Right cardiac atrium (tissue), 5 donors: ENCODE measurements around the gene NPAS3. TPM values are rescaled to one million over a fixed set of nuclear protein-coding genes. Genes with fewer than 3 reads are reported as not detected.
"Not testable (repeated sequence)": the region's sequence is repeated elsewhere in the genome, so short reads cannot be mapped to it uniquely, and the experiment has no call there.

Experiments
- ATAC-seq, 2 donors: fragments of 200-7000 bp; cut with Tn5 transposase; one replicate each; pipeline versions ENCODE4 v1.8.0 to v1.9.1; 2020; ENCODE audit warnings: moderate library complexity in 2 of 2, mild to moderate bottlenecking in 1 of 2
- DNase-seq, 3 donors: peaks; one replicate each; pipeline ENCODE4 v3.0.0-alpha.2; 2020
- H3K27ac ChIP-seq: one replicate; pipeline ENCODE4 v1.5.1; 2013; ENCODE audit warnings: mild to moderate bottlenecking, low read length, control low read depth, moderate library complexity
- H3K27me3 ChIP-seq: one replicate; pipeline ENCODE4 v1.6.1; 2013; ENCODE audit not compliant: control insufficient read depth, insufficient read depth
- H3K4me1 ChIP-seq: one replicate; pipeline ENCODE4 v1.6.1; 2013; ENCODE audit warnings: low read length; ENCODE audit not compliant: control insufficient read depth, insufficient read depth
- H3K4me3 ChIP-seq: one replicate; pipeline ENCODE4 v1.5.1; 2013; ENCODE audit warnings: low read length, control low read depth
- H3K9me3 ChIP-seq: one replicate; pipeline ENCODE4 v1.6.1; 2013; ENCODE audit warnings: low read length; ENCODE audit not compliant: control insufficient read depth
- WGBS: extraction: QIAGEN DNeasy Blood & Tissue Kit; methylation state at CpG from one replicate; pipeline ENCODE4 v1.1.7; 2013; 5-methylcytosine and 5-hydroxymethylcytosine counted together
- intact Hi-C, 4 donors: fragments of 100-400 bp; cut with DNase I; formaldehyde crosslinking; loops; one replicate each; pipeline versions ENCODE4 v1.11.0 to v1.14.0; 2022 to 2023
- polyA plus RNA-seq: library from polyadenylated mRNA; stranded (reverse); fragments of 200-250 nt; gene quantifications from one replicate; pipeline ENCODE4 v1.2.3, GENCODE V29; 2013
- total RNA-seq, 4 donors: library from RNA; stranded (reverse); fragmentation: NEBNext Ultra II Directional; extraction: Animal tissue kit (Norgen Biotek cat#: 25700); gene quantifications; one replicate each; pipeline ENCODE4 v1.2.1, GENCODE V29; 2021
- donor health status: healthy with polysubstance abuse.
- donor health status: DM: no; HTN: yes; CAD: no.
- donor health status: DM: no; HTN: no; CAD: no.
- donor health status: DM: no; HTN: yes; CAD: no; lungs with severe emphysema.
- donor health status: DM: yes; HTN: yes; CAD: no.

Gene NPAS3
- total and polyA plus RNA-seq, 5 donors, result 0.48 to 5.7 (median 4.0) TPM

DNA sequence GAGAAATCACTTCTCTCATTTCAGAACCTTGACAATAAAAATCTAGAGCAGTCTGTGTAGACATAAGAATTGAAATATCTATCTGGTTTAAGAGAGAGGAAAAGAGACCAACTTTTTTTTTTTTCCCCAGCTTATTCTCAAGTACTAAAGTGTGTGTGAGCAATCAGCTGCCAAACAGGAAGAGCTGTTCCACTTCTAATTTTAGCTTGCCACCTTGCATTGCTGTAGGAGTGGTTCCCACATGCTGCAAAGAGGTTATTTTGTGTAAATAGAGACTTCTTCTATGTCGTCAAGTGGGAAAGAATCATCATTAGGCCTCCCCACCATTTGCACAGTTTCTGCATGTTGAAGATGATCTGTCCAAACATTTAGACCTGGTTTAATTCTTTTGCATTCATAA is 142.6 kb downstream of the NPAS3 start:
- ATAC-seq, result peak; percentile 44 to 45
- intact Hi-C loops, result no loop called here

DNA sequence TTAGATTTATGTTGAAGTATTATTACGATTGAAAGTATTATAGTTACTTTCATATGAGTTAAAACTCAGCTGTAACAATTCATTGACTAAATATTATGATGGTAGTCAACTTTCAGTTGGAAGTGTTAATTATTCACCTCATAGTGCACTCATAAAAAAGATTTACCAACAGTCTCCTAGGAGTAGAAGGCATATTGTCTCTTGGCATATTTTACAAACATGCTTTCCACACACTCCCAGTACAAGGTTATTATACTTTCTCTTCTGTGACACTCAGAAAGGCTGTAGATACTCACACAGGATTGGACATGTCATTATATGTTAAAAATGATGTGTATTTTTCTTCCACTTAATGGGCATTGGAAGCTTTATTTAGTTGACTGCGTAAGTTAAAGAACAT is 147.1 kb downstream of the NPAS3 start:
- ATAC-seq (no peak), DNase-seq (no peak)
- peaks cover 3% of the 10 kb centered on the region for H3K4me1 ChIP-seq
- H3K9me3 ChIP-seq, result no peaks in the 10 kb centered on the region
- no peak overlapping the region for H3K27ac ChIP-seq
- no peaks in the 10 kb centered on the region for H3K27me3 ChIP-seq
- 92% methylated on average over 2 of the region's 2 CpGs for WGBS
- no peak overlapping the region for H3K4me3 ChIP-seq
- intact Hi-C loops, result no loop called here

More for the DNA sequence above, 142.6 kb downstream of the NPAS3 start:
- Histone ChIP-seq H3K27me3 (no peaks in the 10 kb centered on the region), H3K27ac (no peak overlapping the region), H3K4me3 (no peak overlapping the region), H3K9me3 (no peaks in the 10 kb centered on the region), H3K4me1 (peaks cover 3% of the 10 kb centered on the region)
- no peak for DNase-seq
- 33% methylated on average over 1 of the region's 1 CpG for WGBS

DNA sequence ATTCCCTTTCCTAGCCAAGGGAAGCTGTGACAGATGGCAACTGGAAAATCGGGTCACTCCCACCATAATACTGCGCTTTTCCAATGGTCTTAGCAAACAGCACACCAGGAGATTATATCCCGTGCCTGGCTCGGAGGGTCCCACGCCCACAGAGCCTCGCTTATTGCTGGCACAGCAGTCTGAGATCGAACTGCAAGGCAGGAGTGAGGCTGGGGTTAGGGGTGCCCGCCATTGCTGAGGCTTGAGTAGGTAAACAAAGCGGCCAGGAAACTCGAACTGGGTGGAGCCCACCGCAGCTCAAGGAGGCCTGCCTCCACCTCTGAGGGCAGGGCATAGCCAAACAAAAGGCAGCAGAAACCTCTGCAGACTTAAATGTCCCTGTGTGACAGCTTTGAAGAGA is 149.6 kb downstream of the NPAS3 start:
- ATAC-seq, H3K27ac ChIP-seq, H3K27me3 ChIP-seq, H3K9me3 ChIP-seq, intact Hi-C loops, H3K4me1 ChIP-seq, H3K4me3 ChIP-seq: not testable (repeated sequence)
- WGBS, result 93% methylated on average over 11 of the region's 11 CpGs
- peak in 1 of 3 donors; percentile 29 for DNase-seq

DNA sequence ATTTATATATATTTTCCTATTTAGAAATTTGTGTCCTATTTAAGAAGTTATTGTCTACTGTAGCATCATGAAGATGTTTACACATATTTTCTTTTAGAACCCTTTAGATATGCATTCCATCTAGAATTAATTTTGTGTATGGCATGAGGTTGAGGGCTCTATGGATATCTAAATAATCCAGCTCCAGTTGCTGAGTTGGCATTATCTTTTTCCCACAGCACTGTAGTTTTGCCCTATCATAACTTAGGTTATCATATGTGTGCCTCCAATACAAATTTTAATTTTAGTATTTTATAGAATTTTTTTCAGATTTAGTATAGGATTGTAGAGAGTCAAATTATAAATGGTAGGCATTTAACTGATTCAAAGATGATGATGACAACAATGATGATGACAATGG is 159.3 kb downstream of the NPAS3 start:
- no peak for DNase-seq
- no peak for ATAC-seq
- Histone ChIP-seq H3K27me3 (no peaks in the 10 kb centered on the region), H3K27ac (no peak overlapping the region), H3K4me3 (no peak overlapping the region), H3K4me1 (no peaks in the 10 kb centered on the region), H3K9me3 (no peaks in the 10 kb centered on the region)
- intact Hi-C loops, result no loop called here

DNA sequence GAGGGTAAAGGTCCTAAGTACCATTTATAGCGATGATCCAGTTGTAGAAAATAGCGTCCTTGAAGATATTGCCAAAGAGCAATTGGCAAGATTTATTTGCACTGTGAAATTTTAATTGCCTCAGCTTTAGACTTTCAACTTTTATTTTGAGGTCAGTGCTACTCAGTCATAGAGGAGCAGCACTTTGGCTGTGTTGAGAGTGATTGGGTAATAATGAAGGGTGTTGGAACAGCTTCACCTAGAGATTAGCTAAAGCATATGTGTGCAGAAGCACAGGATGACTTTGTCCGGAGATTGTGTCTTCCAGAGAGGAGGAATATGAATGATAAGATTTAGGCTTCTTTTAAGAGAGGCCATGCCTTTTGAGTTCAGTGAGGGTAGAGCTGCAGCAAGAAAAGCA is 164.8 kb downstream of the NPAS3 start:
- H3K27me3 ChIP-seq, result no peaks in the 10 kb centered on the region
- H3K4me3 ChIP-seq, result no peak overlapping the region
- H3K27ac ChIP-seq, result no peak overlapping the region
- no peak for DNase-seq
- intact Hi-C loops, result no loop called here
- ATAC-seq, result peak; percentile 85 to 93
- no peaks in the 10 kb centered on the region for H3K9me3 ChIP-seq
- 40% methylated on average over 3 of the region's 3 CpGs for WGBS
- H3K4me1 ChIP-seq, result peaks cover 1% of the 10 kb centered on the region

DNA sequence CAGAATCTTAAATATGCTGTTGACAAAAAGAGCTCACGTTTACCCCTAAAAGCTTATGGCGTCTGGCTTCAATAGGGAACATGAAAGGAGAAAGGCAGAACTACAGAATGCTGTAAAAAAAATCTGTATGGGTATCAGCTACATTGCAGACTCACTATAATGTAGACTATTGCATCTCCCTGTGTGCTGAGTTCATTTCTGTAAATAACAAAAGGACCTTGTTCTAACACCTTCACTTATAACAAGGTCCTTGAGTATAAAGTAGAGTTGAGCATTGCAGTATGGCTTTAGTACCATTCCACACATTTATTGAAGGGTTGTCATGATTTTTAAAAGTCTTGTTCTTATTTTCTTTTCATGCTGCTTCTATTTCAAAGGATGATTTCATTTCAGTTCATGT is 165.3 kb downstream of the NPAS3 start:
- H3K4me1 ChIP-seq, result peaks cover 1% of the 10 kb centered on the region
- no peak overlapping the region for H3K4me3 ChIP-seq
- DNase-seq, result no peak
- H3K9me3 ChIP-seq, result no peaks in the 10 kb centered on the region
- ATAC-seq, result no peak
- no peaks in the 10 kb centered on the region for H3K27me3 ChIP-seq
- intact Hi-C loops, result no loop called here
- WGBS, result 77% methylated on average over 2 of the region's 2 CpGs
- H3K27ac ChIP-seq, result no peak overlapping the region

DNA sequence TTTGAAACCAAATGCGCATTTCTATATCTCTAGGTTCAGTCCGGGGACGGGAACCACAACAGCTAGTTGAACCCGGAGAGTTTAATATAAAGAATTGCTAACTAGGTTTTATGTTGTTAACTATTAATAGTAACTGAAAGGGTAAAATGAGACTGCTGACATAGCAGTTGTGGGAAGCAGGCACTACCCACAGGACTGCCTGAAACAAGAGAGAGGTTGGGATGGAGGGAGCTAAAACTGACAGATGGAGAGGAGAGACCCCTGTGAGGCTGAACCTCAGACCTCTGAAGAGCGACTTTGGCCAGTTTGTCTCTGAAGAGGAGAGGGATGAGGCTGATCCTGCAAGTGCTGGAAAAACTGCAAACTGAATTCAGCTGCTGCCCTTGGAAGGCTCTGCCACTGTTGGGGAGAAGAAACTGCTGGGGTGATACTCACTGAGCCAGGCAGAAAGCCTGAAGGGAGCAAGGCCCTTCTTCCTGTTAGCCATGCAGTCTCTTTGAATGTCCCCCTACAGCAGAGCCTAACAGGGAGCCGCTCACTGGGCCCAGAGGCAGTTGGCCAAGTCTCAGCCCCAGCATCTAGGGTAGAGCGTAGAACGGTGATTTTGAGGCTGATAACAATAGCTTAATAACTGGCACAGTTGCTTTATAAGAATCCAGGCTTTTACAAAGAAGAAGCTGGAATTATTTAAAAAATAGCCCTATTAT is 172.2 kb downstream of the NPAS3 start:
- Histone ChIP-seq H3K27ac (no peak overlapping the region), H3K9me3 (no peaks in the 10 kb centered on the region), H3K27me3 (no peaks in the 10 kb centered on the region), H3K4me1 (no peaks in the 10 kb centered on the region), H3K4me3 (no peak overlapping the region)
- DNase-seq (no peak), ATAC-seq (no peak)
- 73% methylated on average over 8 of the region's 8 CpGs for WGBS
- intact Hi-C loops, result no loop called here

DNA sequence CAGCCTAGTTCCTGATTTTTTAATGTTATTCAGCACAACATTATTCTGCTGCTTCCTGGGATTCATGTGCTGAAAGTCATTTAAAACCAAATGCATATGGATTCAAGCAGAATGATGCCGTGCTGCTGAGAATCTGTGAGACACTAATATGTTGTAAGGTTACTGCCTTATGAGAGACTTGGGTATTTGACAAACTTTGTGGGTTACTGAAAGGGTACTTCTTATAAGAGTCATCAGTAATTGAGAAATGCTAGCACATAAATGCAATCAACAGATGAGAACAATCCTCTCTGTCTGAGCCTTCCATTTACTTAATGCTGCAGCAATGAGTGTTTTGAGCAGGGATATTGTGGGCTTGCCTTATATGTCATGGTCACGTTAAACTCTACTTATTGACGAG is 175.7 kb downstream of the NPAS3 start:
- WGBS, result 83% methylated on average over 3 of the region's 3 CpGs

DNA sequence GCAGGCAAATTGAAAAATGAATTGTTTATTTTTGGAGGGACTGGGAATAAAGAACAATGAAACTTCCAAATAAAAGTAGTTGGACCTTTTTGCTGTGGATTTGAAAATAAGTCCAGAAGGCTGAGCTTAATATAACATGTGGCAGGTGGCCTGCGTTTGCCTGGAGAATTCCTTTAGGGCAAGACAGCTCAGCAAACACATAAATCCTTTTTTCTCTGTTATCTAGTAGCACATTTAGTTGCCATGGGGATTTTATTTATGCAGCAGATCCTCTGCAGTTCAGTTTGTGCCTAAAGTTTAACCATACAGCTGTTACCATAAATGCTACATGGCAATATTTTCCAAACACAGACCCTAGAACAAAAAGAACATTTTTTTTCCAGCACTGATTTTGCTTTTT is 180.0 kb downstream of the NPAS3 start:
- ATAC-seq (no peak), DNase-seq (no peak)
- intact Hi-C loops, result no loop called here
- no peak overlapping the region for H3K4me3 ChIP-seq
- WGBS, result 28% methylated on average over 1 of the region's 1 CpG
- no peaks in the 10 kb centered on the region for H3K9me3 ChIP-seq
- no peak overlapping the region for H3K27ac ChIP-seq
- no peaks in the 10 kb centered on the region for H3K4me1 ChIP-seq
- H3K27me3 ChIP-seq, result no peaks in the 10 kb centered on the region

More for the DNA sequence above, 175.7 kb downstream of the NPAS3 start:
- no peaks in the 10 kb centered on the region for H3K27me3 ChIP-seq
- no peaks in the 10 kb centered on the region for H3K4me1 ChIP-seq
- no peaks in the 10 kb centered on the region for H3K9me3 ChIP-seq
- intact Hi-C loops, result no loop called here
- ATAC-seq, result no peak
- DNase-seq, result no peak
- H3K27ac ChIP-seq, result no peak overlapping the region
- no peak overlapping the region for H3K4me3 ChIP-seq

DNA sequence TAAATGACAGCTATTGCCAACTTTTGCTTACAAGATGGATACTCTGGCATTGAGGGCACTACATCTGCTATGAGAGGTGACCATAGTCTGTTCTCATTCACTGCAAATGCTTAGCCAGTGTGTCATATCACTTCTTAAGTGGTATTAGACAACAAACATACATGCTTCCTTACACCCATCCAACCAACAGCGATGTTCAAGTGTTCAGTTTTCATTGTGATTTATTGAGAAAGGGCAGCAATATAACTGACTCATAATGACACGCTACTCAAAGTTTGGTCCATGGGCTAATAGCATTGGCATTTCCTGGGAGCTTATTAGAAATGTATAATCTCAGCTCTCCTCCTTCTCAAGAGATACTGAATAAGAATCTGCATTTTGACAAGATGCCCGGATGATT is 181.7 kb downstream of the NPAS3 start:
- Histone ChIP-seq H3K4me1 (no peaks in the 10 kb centered on the region), H3K27me3 (no peaks in the 10 kb centered on the region), H3K27ac (no peak overlapping the region), H3K4me3 (no peak overlapping the region), H3K9me3 (no peaks in the 10 kb centered on the region)
- intact Hi-C loops, result no loop called here
- ATAC-seq (no peak), DNase-seq (no peak)
- 77% methylated on average over 3 of the region's 3 CpGs for WGBS

DNA sequence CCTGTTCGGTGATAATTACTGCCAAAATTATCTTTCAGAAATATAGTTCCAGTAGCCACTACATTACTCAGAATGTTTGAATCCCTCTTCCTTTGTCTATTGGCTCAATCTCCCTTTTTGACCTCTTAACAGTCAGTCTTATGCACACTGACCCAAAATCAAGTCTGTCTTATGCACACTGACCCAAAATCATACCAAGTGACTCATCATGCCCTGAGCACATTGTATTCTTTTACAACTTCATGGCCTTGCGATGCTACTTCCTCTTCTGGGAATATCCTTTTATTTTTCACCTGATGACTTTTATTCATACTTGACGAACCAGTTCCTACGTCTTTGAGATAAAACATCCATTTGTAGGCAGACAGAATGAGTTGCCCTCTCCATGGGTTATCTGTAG is 182.3 kb downstream of the NPAS3 start:
- ATAC-seq (no peak), DNase-seq (no peak)
- Histone ChIP-seq H3K4me1 (no peaks in the 10 kb centered on the region), H3K4me3 (no peak overlapping the region), H3K27me3 (no peaks in the 10 kb centered on the region), H3K27ac (no peak overlapping the region), H3K9me3 (no peaks in the 10 kb centered on the region)
- intact Hi-C loops, result no loop called here
- 74% methylated on average over 4 of the region's 4 CpGs for WGBS

DNA sequence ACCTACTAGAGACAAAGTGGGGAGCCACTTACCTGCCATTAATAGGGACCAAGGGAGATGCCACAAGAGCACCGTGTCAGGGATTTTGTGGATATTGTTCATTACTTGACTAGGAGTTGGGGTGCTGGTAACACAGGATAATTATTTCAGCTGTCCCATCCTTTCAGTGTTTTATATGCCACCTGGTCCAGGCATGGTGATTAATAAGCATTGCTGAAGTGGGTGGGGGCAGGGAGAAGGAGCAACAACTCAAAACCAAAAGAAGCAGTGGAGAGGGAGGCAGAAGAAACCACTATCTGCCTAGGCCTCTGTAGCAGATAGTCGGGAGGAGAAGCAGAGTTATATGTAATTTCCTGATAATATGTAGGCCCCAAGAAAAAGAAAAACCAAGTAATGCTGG is 184.6 kb downstream of the NPAS3 start:
- intact Hi-C loops, result no loop called here
- Histone ChIP-seq H3K27ac (no peak overlapping the region), H3K4me1 (no peaks in the 10 kb centered on the region), H3K27me3 (no peaks in the 10 kb centered on the region), H3K9me3 (no peaks in the 10 kb centered on the region), H3K4me3 (no peak overlapping the region)
- DNase-seq (no peak), ATAC-seq (no peak)
- 58% methylated on average over 2 of the region's 2 CpGs for whole genome bisulfite sequencing
